GM18907 (cell line): Measurements from ENCODE around the gene TMEM191C.
"Not testable (repeated sequence)": the region's sequence is repeated elsewhere in the genome, so short reads cannot be mapped to it uniquely, and the experiment has no call there.

Source experiments
- ATAC-seq: cut with Tn5 transposase; IDR thresholded peaks from one replicate; pipeline ENCODE4 v1.9.1; 2021; ENCODE audit warnings: mild to moderate bottlenecking, moderate library complexity; ENCODE audit not compliant: unreplicated experiment

TMEM191C gene

GRCh38 chr22:21445437-21446127 is 21.6 kb upstream of the TMEM191C start:
- no peak for ATAC-seq

- no peak for ATAC-seq
Measured at GRCh38 chr22:21446128-21446826, 20.9 kb upstream of the TMEM191C start.

- no peak for ATAC-seq
Measured at GRCh38 chr22:21446827-21447690, 20.1 kb upstream of the TMEM191C start.

GRCh38 chr22:21447694-21448402 is 19.3 kb upstream of the TMEM191C start:
- ATAC-seq = no peak

- no peak for ATAC-seq
Measured at GRCh38 chr22:21448627-21449416, 18.4 kb upstream of the TMEM191C start.

- ATAC-seq = no peak
Measured at GRCh38 chr22:21449531-21450319, 17.5 kb upstream of the TMEM191C start.

GRCh38 chr22:21450320-21450831 is 16.8 kb upstream of the TMEM191C start:
- ATAC-seq = no peak

- no peak for ATAC-seq
Measured at GRCh38 chr22:21450858-21451353, 16.3 kb upstream of the TMEM191C start.

GRCh38 chr22:21451545-21452520 is 15.4 kb upstream of the TMEM191C start:
- no peak for ATAC-seq

- not testable (repeated sequence) for ATAC-seq
Measured at GRCh38 chr22:21452666-21453065, 14.5 kb upstream of the TMEM191C start.

GRCh38 chr22:21454998-21455333 is 12.2 kb upstream of the TMEM191C start:
- ATAC-seq = not testable (repeated sequence)

GRCh38 chr22:21455334-21456089 is 11.7 kb upstream of the TMEM191C start:
- ATAC-seq = no peak

- ATAC-seq = no peak
Measured at GRCh38 chr22:21457023-21457787, 10.0 kb upstream of the TMEM191C start.

GRCh38 chr22:21462672-21463071 is 4.5 kb upstream of the TMEM191C start:
- ATAC-seq = not testable (repeated sequence)

- ATAC-seq = peak; percentile 91
Measured at GRCh38 chr22:21468194-21469096, 1.3 kb downstream of the TMEM191C start.
